Uterus (tissue), 2 donors: ENCODE data around the gene NEU4.

Experiments used
- CTCF ChIP-seq, 4 experiments: fragments of 200-600 bp in 2 of 4; fragments of 450-650 bp in 2 of 4; sonication (generic) in 2 of 4; IDR thresholded peaks; one replicate each; pipeline ENCODE4 v1.5.1; 2016 to 2019; ENCODE audit warnings: antibody characterized with exemption in 4 of 4, mild to moderate bottlenecking in 2 of 4, moderate library complexity in 1 of 4
- POLR2A ChIP-seq, 2 donors: fragments of 450-650 bp; IDR thresholded peaks; one replicate each; pipeline ENCODE4 v1.6.1; 2016; ENCODE audit warnings: antibody characterized with exemption in 2 of 2, mild to moderate bottlenecking in 1 of 2, moderate library complexity in 1 of 2

DNA sequence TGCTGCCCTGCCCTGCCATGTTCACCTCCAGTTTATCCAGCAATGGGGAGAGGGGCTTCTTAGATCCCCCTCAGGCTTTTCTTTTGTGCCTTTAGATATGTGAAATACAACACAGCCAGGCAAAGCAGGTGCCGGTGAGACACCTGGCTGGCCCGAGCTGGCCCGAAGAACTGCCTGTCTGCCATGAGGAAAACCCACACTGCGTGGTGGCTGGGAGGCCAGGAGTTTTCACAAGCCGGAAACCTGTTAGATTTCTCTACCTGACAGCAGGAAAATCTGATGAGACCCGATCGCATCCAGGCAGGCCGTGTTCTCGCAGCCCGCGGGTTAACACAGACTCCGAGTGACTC lies 38.1 kb upstream of the NEU4 start:
- TF ChIP-seq CTCF (IDR thresholded peaks at IDR 0.05) (no peak), POLR2A (IDR thresholded peaks at IDR 0.05) (no peak)
